H1 (cell line): ENCODE results near the gene ZNF804B. TPM values are rescaled to one million over a fixed set of nuclear protein-coding genes. Genes with fewer than 3 reads are reported as not detected.

Experiments
- CHD1 ChIP-seq: IDR thresholded peaks from 2 replicates; pipeline ENCODE4 v1.6.1; 2012; ENCODE audit warnings: low read depth, low read length, improper control_type of control experiment
- CHD2 ChIP-seq: IDR thresholded peaks from 2 replicates; pipeline ENCODE4 v1.6.1; 2012; ENCODE audit warnings: low read length, improper control_type of control experiment
- RFX5 ChIP-seq: IDR thresholded peaks from 2 replicates; pipeline ENCODE4 v1.6.1; 2011; ENCODE audit warnings: low read depth, low read length, improper control_type of control experiment, borderline replicate concordance
- TAF7 ChIP-seq: optimal IDR thresholded peaks from 2 replicates; pipeline ENCODE3; 2011; ENCODE audit warnings: low read depth, mild to moderate bottlenecking, inconsistent platforms, low read length, moderate library complexity, borderline replicate concordance
- polyA plus RNA-seq, 7 experiments: library from polyadenylated mRNA; depleted of rRNA in 3 of 7; stranded (reverse) in 5 of 7; unstranded in 2 of 7; fragments of >200 nt in 5 of 7; fragments of 200-250 nt in 2 of 7; gene quantifications; 1 replicate in 5 of 7; 2 replicates in 1 of 7; 4 replicates in 1 of 7; pipeline versions ENCODE4 v1.2.1 to v1.2.3, GENCODE V29; 2011 to 2013; ENCODE audit warnings: missing spikeins in 2 of 7, mixed read lengths in 2 of 7
- total RNA-seq: library from RNA; stranded (reverse); fragmentation: NEBNext Ultra II Directional; extraction: Animal tissue kit (Norgen Biotek cat#: 25700); gene quantifications from 2 replicates; pipeline ENCODE4 v1.2.1, GENCODE V29; 2021

The ZNF804B gene
- total and polyA plus RNA-seq, 2 of the 8 experiments (the other 6 are each of a cell fraction or from before 2014, with no cell fraction given): not detected

GRCh38 chr7:89012016-89012415, 252.5 kb downstream of the ZNF804B start (continued):
- no peak for TF ChIP-seq RFX5
- TF ChIP-seq CHD1: no peak
- no peak for TF ChIP-seq TAF7
- TF ChIP-seq CHD2: no peak
